ENCODE data around the gene TTC13.

DNA sequence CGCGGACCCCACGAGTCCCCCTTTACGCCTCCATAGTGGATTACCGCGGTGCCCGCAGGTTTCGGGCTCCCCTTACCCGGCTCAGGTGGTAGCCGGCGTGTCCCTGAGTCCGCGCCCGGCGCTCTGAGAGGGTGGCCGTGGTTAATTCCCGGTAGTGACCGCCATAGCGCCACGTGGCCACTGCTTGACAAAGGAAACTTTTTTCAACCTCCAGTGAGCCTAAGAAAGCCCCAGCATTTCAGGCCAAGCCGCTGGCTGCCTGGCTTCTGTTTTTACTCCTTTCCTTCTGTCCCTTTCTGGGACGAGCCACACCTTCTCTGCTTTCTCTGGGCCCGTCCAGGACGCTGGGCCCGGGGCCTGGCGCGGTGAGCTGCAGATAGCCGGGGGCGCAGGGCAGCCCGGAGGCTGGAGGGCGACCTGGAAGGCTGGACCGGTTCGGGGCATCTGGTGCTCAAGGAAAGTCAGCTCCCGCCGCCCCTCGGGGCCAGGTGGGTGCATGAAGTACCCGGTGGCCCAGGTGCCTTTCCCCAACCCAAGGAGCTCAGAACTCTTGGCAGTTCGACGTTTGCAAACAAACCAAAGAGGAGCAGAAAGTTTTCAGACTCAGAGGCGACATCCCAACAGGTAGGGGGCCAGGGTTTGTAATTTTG lies 109.8 kb downstream of the TTC13 start:
- TF ChIP-seq, protein P1, sequence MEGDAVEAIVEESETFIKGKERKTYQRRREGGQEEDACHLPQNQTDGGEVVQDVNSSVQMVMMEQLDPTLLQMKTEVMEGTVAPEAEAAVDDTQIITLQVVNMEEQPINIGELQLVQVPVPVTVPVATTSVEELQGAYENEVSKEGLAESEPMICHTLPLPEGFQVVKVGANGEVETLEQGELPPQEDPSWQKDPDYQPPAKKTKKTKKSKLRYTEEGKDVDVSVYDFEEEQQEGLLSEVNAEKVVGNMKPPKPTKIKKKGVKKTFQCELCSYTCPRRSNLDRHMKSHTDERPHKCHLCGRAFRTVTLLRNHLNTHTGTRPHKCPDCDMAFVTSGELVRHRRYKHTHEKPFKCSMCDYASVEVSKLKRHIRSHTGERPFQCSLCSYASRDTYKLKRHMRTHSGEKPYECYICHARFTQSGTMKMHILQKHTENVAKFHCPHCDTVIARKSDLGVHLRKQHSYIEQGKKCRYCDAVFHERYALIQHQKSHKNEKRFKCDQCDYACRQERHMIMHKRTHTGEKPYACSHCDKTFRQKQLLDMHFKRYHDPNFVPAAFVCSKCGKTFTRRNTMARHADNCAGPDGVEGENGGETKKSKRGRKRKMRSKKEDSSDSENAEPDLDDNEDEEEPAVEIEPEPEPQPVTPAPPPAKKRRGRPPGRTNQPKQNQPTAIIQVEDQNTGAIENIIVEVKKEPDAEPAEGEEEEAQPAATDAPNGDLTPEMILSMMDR (IDR thresholded peaks at IDR 0.05) = no peak
- TF ChIP-seq POLR2A (IDR thresholded peaks at IDR 0.05) = no peak

Data from testis (tissue), 2 donors.